Measurements from ENCODE around the gene ROPN1L. TPM values are rescaled to one million over a fixed set of nuclear protein-coding genes. Genes with fewer than 3 reads are reported as not detected.

The ROPN1L gene
- total RNA-seq, 4 donors from 2014 or later = 0.56 to 2.2 (median 1.4) TPM; not detected in 1

GRCh38 chr5:10401498-10401897 is 40.2 kb upstream of the ROPN1L start:
- TF ChIP-seq CTCF (IDR thresholded peaks at IDR 0.05) = no peak
- DNase-seq (ENCODE audit: low spot score) (no peak), ATAC-seq (ENCODE audit: low FRiP score) (no peak)

- no peak for DNase-seq (ENCODE audit: low spot score)
- ATAC-seq (ENCODE audit: low FRiP score) = no peak
- no peak for TF ChIP-seq CTCF (IDR thresholded peaks at IDR 0.05)
Measured at GRCh38 chr5:10403829-10404228, 37.9 kb upstream of the ROPN1L start.

GRCh38 chr5:10406651-10407050 is 35.0 kb upstream of the ROPN1L start:
- DNase-seq (ENCODE audit: low spot score) (no peak), ATAC-seq (ENCODE audit: low FRiP score) (no peak)
- TF ChIP-seq CTCF (IDR thresholded peaks at IDR 0.05) = no peak

- DNase-seq (ENCODE audit: low spot score) (no peak), ATAC-seq (ENCODE audit: low FRiP score) (no peak)
- no peak for TF ChIP-seq CTCF (IDR thresholded peaks at IDR 0.05)
Measured at GRCh38 chr5:10409504-10409903, 32.2 kb upstream of the ROPN1L start.

- DNase-seq (ENCODE audit: low spot score) (no peak), ATAC-seq (ENCODE audit: low FRiP score) (no peak)
- no peak for TF ChIP-seq CTCF (IDR thresholded peaks at IDR 0.05)
Measured at GRCh38 chr5:10410662-10411061, 31.0 kb upstream of the ROPN1L start.

GRCh38 chr5:10411336-10411735 is 30.3 kb upstream of the ROPN1L start:
- no peak for ATAC-seq (ENCODE audit: low FRiP score)
- no peak for TF ChIP-seq CTCF (IDR thresholded peaks at IDR 0.05)
- no peak for DNase-seq (ENCODE audit: low spot score)

GRCh38 chr5:10416868-10417267 is 24.8 kb upstream of the ROPN1L start:
- DNase-seq (ENCODE audit: low spot score) (no peak), ATAC-seq (ENCODE audit: low FRiP score) (no peak)
- no peak for TF ChIP-seq CTCF (IDR thresholded peaks at IDR 0.05)
